GM10266 (cell line): ENCODE measurements around the gene AK9.

Experiments
- DNase-seq: peaks from one replicate; pipeline ENCODE4 v3.0.0; 2012; ENCODE audit errors: extremely low spot score
- TF ChIP-seq, protein P1 (sequence below): IDR thresholded peaks from 2 replicates; pipeline ENCODE4 v1.5.1; 2012; ENCODE audit warnings: mild to moderate bottlenecking, low read depth; ENCODE audit not compliant: control insufficient read depth, insufficient read depth; ENCODE audit errors: missing control alignments

Gene AK9

DNA sequence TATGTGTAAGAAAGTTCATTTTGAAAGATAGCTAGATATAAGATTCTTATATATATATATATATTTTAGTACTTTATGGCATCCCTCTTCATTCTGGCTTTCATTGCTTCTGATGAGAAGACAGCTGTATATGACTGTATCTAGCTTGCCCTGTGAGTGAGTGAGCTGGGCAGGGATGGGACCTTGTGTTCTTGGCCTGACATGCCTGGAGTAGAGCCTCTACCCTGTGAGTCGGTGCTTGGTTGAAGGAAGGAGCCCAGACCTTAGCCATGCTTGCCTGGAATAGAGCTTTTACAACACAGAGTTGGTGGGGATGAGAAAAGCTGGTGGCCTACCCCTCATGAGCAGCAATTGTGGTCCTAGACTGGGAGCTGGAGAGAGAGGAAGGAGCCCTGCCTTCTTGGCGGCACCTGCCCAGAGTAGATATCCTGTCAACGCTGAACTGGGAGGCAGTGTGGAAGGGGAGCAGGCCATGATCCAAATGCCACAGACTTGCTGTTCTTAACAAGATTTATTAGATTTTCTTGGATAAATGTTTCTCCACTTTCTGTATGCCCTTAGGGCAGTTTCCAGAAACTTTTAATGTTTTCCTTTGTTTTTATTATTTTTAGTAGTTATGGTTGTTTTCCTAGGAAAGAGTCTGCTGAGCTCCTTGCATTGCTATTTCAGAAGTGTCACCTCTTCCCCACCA, 31.7 kb upstream of the AK9 start:
- TF ChIP-seq, protein P1, sequence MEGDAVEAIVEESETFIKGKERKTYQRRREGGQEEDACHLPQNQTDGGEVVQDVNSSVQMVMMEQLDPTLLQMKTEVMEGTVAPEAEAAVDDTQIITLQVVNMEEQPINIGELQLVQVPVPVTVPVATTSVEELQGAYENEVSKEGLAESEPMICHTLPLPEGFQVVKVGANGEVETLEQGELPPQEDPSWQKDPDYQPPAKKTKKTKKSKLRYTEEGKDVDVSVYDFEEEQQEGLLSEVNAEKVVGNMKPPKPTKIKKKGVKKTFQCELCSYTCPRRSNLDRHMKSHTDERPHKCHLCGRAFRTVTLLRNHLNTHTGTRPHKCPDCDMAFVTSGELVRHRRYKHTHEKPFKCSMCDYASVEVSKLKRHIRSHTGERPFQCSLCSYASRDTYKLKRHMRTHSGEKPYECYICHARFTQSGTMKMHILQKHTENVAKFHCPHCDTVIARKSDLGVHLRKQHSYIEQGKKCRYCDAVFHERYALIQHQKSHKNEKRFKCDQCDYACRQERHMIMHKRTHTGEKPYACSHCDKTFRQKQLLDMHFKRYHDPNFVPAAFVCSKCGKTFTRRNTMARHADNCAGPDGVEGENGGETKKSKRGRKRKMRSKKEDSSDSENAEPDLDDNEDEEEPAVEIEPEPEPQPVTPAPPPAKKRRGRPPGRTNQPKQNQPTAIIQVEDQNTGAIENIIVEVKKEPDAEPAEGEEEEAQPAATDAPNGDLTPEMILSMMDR = no peak
- DNase-seq = no peak

DNA sequence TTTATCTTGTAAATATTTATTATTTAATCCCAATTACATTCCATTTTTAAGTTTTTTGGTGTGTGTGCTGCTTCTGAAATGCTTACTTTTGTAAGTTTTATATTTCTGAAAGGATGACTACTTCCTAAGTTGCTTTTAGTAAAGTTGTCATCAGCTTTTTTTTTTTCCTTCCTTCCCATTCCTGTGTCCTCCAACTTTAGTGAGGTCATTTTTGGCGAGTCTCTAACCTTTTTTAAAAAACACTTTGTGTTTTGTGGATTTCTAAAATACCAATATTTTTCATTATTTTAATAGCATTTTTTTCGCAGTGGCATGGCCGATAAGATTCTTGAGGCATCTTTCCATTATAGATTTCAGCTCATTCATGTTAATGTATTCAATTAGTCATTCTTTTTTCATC, 31.0 kb upstream of the AK9 start:
- DNase-seq = no peak
- TF ChIP-seq, protein P1 = no peak

DNA sequence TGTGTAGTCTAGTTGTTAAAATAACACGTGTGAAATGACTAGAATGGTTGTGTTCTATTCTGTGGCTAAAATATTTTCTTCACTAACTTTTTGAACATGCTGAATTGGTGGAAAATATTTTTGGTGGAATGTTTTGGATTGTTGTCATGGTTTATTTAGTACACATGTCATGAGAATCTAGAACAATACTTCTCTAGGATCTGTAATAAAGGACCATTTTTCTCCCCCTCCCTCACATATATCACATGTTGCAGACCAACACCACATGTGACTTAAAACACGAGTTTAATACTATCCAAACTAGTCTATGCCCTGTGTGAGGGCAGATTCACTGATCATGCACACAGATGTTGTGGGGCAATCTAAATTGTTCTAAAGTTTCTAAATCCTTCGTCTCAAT, 29.3 kb upstream of the AK9 start:
- DNase-seq = no peak
- TF ChIP-seq, protein P1 = no peak

DNA sequence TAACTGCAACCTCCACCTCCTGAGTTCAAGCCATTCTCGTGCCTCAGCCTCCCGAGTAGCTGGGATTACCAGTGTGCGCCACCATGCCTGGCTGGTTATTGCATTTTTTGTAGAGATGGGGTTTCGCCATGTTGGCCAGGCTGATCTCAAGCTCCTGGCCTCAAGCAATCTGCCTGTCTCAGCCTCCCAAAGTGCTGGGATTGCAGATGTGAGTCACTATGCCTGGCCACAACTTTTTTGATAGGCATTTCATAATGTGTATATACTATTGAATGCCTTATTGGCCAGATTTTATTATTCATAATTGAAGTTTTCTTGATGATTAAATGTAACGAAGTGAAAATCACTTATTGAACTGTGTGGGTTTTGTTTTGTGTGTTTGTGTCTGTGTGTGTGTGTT, 28.0 kb upstream of the AK9 start:
- TF ChIP-seq, protein P1 = no peak
- no peak for DNase-seq

DNA sequence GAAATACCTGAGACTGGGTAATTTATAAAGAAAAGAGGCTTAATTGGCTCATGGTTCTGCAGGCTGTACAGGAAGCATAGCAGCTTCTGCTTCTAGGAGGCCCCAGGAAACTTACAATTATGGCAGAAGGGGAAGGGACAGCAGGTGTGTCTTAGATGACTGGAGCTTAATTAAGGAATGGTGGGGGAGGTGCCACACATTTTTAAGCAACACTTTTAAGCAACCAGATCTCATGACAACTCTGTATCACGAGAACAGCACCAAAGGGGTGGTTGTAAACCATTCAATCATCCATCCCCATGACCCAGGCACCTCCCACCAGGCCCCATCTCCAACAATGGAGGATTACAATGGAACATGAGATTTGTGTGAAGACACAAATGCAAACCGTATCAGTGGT, 27.0 kb upstream of the AK9 start:
- DNase-seq = no peak

DNA sequence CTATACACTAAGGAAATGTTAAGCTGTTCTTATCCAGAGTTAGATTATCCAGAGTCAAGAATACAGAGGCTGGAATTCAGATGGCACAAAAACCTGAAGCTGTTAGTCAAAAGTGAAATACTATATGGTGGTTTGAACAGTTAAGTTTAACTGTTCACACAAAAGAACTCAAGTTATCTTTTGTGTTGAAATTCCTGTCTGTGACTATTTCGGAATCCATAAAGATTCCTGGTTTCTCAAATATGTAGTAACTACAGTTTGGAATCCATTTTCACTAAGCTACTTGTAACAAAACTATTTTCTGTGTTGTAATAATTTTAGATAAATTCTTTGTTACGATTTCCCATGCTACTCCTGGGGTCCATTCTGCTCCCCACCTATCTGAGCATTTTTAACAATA, 24.6 kb upstream of the AK9 start:
- TF ChIP-seq, protein P1 = no peak
- DNase-seq = no peak

More for the DNA sequence above, 27.0 kb upstream of the AK9 start:
- TF ChIP-seq, protein P1 = no peak

DNA sequence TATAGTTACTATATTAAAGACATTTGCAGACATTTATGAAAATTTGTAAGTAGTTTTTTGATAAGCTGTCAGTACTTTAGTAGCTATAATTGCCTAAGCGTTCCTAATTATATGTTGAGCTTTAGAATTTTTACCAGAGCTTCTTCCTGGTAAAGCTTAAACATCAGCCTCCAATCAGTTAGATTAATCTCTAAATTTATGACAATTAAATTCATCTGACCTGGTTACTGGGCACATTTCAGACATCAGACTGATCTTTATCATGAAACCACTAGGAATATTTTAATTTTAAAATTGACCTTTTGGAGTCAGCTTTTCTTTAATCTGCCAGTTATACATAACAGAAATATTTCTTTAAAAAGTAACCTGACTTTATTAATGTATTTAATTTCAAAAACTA, 23.6 kb upstream of the AK9 start:
- TF ChIP-seq, protein P1 = no peak
- no peak for DNase-seq
